Osteoblast (primary cell): ENCODE results near the gene CDC14B. TPM values are rescaled to one million over a fixed set of nuclear protein-coding genes. Genes with fewer than 3 reads are reported as not detected.
A peak's percentile ranks its signal among the peaks of the same experiment; 100 is the strongest.
"Not testable (repeated sequence)": the region's sequence is repeated elsewhere in the genome, so short reads cannot be mapped to it uniquely, and the experiment has no call there.

ENCODE experiments used
- DNase-seq: peaks from one replicate; pipeline ENCODE4 v3.0.0; 2011; ENCODE audit warnings: low spot score, mixed read lengths; ENCODE audit not compliant: insufficient read length; ENCODE audit errors: missing footprints
- H2AFZ ChIP-seq: 2 replicates; pipeline ENCODE4 v1.6.0; 2011; ENCODE audit warnings: mild to moderate bottlenecking, low read length
- H3K27ac ChIP-seq: 2 replicates; pipeline ENCODE4 v1.5.1; 2011; ENCODE audit warnings: mild to moderate bottlenecking, low read depth, low read length, moderate library complexity
- H3K27me3 ChIP-seq: 2 replicates; pipeline ENCODE4 v1.6.0; 2012; ENCODE audit warnings: mild to moderate bottlenecking, control low read depth, inconsistent platforms, low read length, moderate library complexity; ENCODE audit not compliant: insufficient read depth
- H3K36me3 ChIP-seq: 2 replicates; pipeline ENCODE4 v1.5.1; 2011; ENCODE audit warnings: mild to moderate bottlenecking, low read length, control low read depth, moderate library complexity; ENCODE audit not compliant: insufficient read depth
- H3K4me1 ChIP-seq: 2 replicates; pipeline ENCODE4 v1.5.1; 2011; ENCODE audit warnings: mild to moderate bottlenecking, low read length, control low read depth, moderate library complexity; ENCODE audit not compliant: insufficient read depth
- H3K4me2 ChIP-seq: 2 replicates; pipeline ENCODE4 v1.6.0; 2011; ENCODE audit warnings: mild to moderate bottlenecking, low read length; ENCODE audit not compliant: insufficient read depth
- H3K4me3 ChIP-seq: fragments of 200-600 bp; sonication (generic); 3 replicates; pipeline ENCODE4 v1.5.1; 2012; ENCODE audit warnings: mild to moderate bottlenecking, low read length, inconsistent platforms; ENCODE audit not compliant: insufficient read depth
- H3K79me2 ChIP-seq: 2 replicates; pipeline ENCODE4 v1.6.0; 2012; ENCODE audit warnings: mild to moderate bottlenecking, low read length, control low read depth, inconsistent platforms; ENCODE audit not compliant: insufficient read depth
- H3K9me3 ChIP-seq: 2 replicates; pipeline ENCODE4 v1.5.1; 2011; ENCODE audit warnings: low read depth, low read length, control low read depth
- H4K20me1 ChIP-seq: 2 replicates; pipeline ENCODE4 v1.6.0; 2012; ENCODE audit warnings: mild to moderate bottlenecking, low read length, control low read depth; ENCODE audit not compliant: insufficient read depth
- CTCF ChIP-seq: IDR thresholded peaks from 2 replicates; pipeline ENCODE4 v1.5.1; 2011; ENCODE audit warnings: mild to moderate bottlenecking, low read depth, low read length, moderate library complexity; ENCODE audit errors: extremely low read depth
- total RNA-seq: library from RNA; depleted of rRNA; stranded (reverse); fragments of >200 nt; gene quantifications from 2 replicates; pipeline ENCODE4 v1.2.3, GENCODE V29; 2012

CDC14B gene
- total RNA-seq = 43.4 and 44.2 TPM in 2 replicates

DNA sequence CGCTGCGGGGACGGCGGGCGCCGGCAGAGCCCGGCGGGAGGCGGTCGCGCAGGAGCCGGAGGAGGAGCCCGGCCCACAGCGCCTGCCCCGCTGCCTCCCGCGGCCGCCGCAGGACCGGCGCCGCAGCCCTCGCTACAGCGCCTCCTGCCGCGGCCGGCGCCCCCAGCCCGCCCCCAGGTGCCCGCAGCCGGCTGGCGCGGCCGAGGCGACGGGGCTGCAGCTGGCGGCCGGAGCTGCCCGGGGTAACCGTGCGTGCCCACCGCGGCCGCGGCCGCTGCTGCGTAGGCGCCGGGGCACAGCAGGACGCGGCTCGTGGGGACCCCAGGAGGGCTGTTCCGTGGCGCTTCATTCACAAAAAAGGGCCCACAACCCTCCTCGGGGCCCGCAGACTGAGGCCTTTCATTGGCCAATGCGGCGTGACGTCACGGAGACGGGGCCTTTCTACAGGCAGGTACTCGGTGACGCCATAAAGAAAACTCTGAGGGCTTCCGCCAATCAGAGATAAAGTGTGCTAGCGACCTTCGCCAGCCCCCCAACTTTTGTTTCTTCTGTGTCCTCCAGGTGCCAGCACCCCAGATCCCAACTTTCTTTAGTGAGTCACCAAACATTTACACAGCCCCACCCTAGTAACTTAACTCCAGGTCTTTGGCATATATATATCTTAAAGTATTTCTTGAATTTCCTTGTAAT, at the start of gene CDC14B:
Gene CDC14B, minus strand, starts transcription at position 353 of the 690 bp plus-strand sequence. CDS start 465 bp downstream, outside the sequence.
- H3K27me3 ChIP-seq = no peaks in the 10 kb centered on the region
- peak within 1 kb of the TSS; percentile 82 for H2AFZ ChIP-seq
- no peaks in the 10 kb centered on the region for H3K9me3 ChIP-seq
- H3K27ac ChIP-seq = peak within 1 kb of the TSS; percentile 57
- no peak for TF ChIP-seq CTCF
- peak within 1 kb of the TSS; percentile 82 for H3K4me3 ChIP-seq
- DNase-seq = peak; percentile 97
- no peaks in the 10 kb centered on the region for H4K20me1 ChIP-seq
- peak within 1 kb of the TSS; percentile 82 for H3K4me2 ChIP-seq
- no peaks in the 10 kb centered on the region for H3K36me3 ChIP-seq
- peaks cover 8% of the 10 kb centered on the region for H3K4me1 ChIP-seq
- peaks cover 19% of the 10 kb centered on the region for H3K79me2 ChIP-seq

DNA sequence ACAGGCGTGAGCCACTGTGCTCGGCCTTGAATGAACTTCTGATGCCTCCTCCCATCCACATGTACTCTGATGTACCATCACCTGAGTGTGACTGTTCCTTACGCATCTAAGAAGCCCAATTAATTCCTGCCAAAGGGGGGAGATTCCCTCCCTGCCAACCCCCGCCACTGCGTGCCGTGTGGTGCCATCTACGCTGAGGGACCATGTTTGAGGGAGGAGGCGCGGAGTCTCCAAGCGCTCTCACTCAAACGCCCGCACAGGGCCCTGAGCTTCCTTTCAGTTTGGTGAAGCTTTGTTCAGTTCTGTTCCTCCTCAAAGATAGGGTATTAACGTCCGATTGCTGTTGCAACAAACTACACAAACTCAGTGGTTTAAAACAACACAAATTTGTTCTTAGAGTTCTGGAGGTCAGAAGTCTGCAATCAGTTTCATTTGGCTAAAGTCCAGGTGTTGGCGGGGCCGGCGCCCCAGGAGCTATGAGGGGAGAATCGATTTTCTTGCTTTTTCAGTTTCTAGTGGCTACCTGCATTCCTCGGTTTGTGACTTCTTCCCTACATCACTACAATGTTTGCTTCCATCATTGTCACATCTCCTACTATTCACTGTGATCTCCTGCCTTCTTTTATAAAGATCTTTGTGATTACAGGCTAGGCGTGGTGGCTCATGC, 49.4 kb upstream of the CDC14B start:
- TF ChIP-seq CTCF = no peak
- Histone ChIP-seq H3K9me3 (no peaks in the 10 kb centered on the region), H3K4me3 (no peak overlapping the region), H3K4me2 (no peak overlapping the region), H3K27me3 (no peaks in the 10 kb centered on the region), H3K79me2 (no peaks in the 10 kb centered on the region), H4K20me1 (no peaks in the 10 kb centered on the region), H3K27ac (no peak overlapping the region), H2AFZ (no peak overlapping the region), H3K36me3 (no peaks in the 10 kb centered on the region), H3K4me1 (no peaks in the 10 kb centered on the region)
- no peak for DNase-seq

DNA sequence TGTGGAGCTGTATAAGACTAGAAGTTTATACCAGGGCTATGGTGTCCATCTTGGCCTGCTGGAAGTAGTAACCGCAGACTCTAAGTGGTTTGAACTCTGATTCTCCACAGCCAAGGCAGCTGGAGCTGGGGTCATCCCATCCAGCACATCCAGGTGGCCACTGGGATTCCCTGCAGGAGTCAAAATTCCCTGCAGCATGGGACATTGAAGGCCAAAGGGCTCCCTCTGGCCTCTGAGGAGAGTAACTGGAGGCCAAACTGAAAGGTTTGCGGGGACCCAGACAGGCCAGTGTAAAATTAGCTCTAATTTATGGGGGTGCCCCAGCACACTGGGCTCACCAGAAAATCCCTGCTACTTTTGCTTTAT, 47.7 kb upstream of the CDC14B start:
- no peak for DNase-seq
- Histone ChIP-seq H3K27ac (no peak overlapping the region), H3K79me2 (no peaks in the 10 kb centered on the region), H3K36me3 (no peaks in the 10 kb centered on the region), H3K4me2 (no peak overlapping the region), H3K4me3 (no peak overlapping the region), H3K4me1 (no peaks in the 10 kb centered on the region), H3K27me3 (no peaks in the 10 kb centered on the region), H2AFZ (no peak overlapping the region), H3K9me3 (no peaks in the 10 kb centered on the region), H4K20me1 (no peaks in the 10 kb centered on the region)
- TF ChIP-seq CTCF = no peak

- TF ChIP-seq CTCF = peak; percentile 68
- not testable (repeated sequence) for H4K20me1 ChIP-seq, H3K79me2 ChIP-seq, H3K4me1 ChIP-seq, H3K27ac ChIP-seq, H3K36me3 ChIP-seq, H3K9me3 ChIP-seq, H3K27me3 ChIP-seq
- H3K4me3 ChIP-seq = peak overlapping the region; percentile 27
- peak overlapping the region; percentile 70 for H2AFZ ChIP-seq
- DNase-seq = peak; percentile 89
- peak overlapping the region; percentile 61 for H3K4me2 ChIP-seq
Measured at GRCh38 chr9:96666653-96667362, 47.2 kb upstream of the CDC14B start.
